Stomach (tissue), 4 donors: ENCODE data around the gene FRRS1.

ENCODE experiments used
- POLR2A ChIP-seq, 4 donors: fragments of 450-650 bp; IDR thresholded peaks; one replicate each; pipeline ENCODE4 v1.6.1; 2016; ENCODE audit warnings: antibody characterized with exemption in 4 of 4, control low read depth in 2 of 4, mild to moderate bottlenecking in 1 of 4, moderate library complexity in 1 of 4
- POLR2AphosphoS5 ChIP-seq, 3 donors: sonication (generic); formaldehyde crosslinking; IDR thresholded peaks; one replicate each; pipeline ENCODE4 v1.6.1; 2016; ENCODE audit warnings: antibody characterized with exemption in 3 of 3
- TF ChIP-seq, protein P1 (sequence below), 7 experiments: fragments of 450-650 bp in 4 of 7; fragments of 200-600 bp in 3 of 7; sonication (generic) in 3 of 7; IDR thresholded peaks; one replicate each; pipeline ENCODE4 v1.5.1; 2016 to 2019; ENCODE audit warnings: antibody characterized with exemption in 7 of 7, control low read depth in 2 of 7, mild to moderate bottlenecking in 1 of 7

DNA sequence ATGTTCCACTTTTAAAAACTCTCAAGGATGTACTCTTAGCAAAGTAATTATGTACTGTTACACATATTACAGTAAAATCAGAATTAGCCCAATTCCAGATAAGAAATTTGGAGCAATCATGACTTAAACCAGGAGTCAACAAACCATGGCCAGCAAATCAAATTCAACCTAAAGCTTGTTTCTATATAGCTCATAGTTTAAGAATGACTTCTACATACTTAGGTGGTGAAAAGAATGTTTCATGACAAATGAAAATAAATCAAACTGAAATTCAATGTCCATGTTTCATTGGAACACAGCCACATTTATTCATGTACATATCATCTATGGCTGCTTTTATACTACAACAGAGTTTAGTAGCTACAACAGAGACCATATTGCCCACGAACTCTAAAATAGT lies 35.1 kb downstream of the FRRS1 start:
- TF ChIP-seq, protein P1, sequence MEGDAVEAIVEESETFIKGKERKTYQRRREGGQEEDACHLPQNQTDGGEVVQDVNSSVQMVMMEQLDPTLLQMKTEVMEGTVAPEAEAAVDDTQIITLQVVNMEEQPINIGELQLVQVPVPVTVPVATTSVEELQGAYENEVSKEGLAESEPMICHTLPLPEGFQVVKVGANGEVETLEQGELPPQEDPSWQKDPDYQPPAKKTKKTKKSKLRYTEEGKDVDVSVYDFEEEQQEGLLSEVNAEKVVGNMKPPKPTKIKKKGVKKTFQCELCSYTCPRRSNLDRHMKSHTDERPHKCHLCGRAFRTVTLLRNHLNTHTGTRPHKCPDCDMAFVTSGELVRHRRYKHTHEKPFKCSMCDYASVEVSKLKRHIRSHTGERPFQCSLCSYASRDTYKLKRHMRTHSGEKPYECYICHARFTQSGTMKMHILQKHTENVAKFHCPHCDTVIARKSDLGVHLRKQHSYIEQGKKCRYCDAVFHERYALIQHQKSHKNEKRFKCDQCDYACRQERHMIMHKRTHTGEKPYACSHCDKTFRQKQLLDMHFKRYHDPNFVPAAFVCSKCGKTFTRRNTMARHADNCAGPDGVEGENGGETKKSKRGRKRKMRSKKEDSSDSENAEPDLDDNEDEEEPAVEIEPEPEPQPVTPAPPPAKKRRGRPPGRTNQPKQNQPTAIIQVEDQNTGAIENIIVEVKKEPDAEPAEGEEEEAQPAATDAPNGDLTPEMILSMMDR (IDR thresholded peaks at IDR 0.05): no peak
- TF ChIP-seq POLR2A (IDR thresholded peaks at IDR 0.05): no peak
- no peak for TF ChIP-seq POLR2AphosphoS5 (IDR thresholded peaks at IDR 0.05)
